A673 (cell line): ENCODE results near the gene UQCRC2. TPM values are rescaled to one million over a fixed set of nuclear protein-coding genes. Genes with fewer than 3 reads are reported as not detected.

Experiments used
- BruUV-seq: library from RNA; stranded (reverse); fragments of 400-500 nt; replicated peaks from 2 replicates; lab custom pipeline; 2021; lab: Mats Ljungman, UMichigan
- CTCF ChIA-PET: fragments of 300-600 bp; sonication (Branson Sonifier 250); formaldehyde crosslinking; loops from one replicate; lab custom pipeline; 2022; ENCODE audit warnings: antibody characterized with exemption; lab: Charles Lee
- POLR2A ChIA-PET: fragments of 300-600 bp; sonication (Branson Sonifier 250); formaldehyde crosslinking; loops from one replicate; lab custom pipeline; 2022; ENCODE audit warnings: antibody characterized with exemption; ENCODE audit not compliant: low non-redundant PET; lab: Charles Lee
- DNase-seq: peaks from one replicate; pipeline ENCODE4 v3.0.0-alpha.2; 2015; ENCODE audit warnings: low spot score
- H3K27ac ChIP-seq: fragments of 200-600 bp; sonication (generic); 2 replicates; pipeline ENCODE4 v1.5.1; 2016; ENCODE audit warnings: mixed run types, low read depth, mild to moderate bottlenecking, mixed read lengths, antibody characterized with exemption, low read length; ENCODE audit not compliant: poor library complexity, severe bottlenecking
- H3K27me3 ChIP-seq: fragments of 200-600 bp; sonication (generic); replicated peaks from 2 replicates; pipeline ENCODE4 v1.6.1; 2017; ENCODE audit warnings: mixed run types, low read depth, mild to moderate bottlenecking, mixed read lengths, antibody characterized with exemption, low read length; ENCODE audit not compliant: insufficient read depth, poor library complexity
- H3K36me3 ChIP-seq: fragments of 200-600 bp; sonication (generic); 2 replicates; pipeline ENCODE4 v1.6.1; 2016; ENCODE audit warnings: mixed run types, mild to moderate bottlenecking, mixed read lengths, antibody characterized with exemption, low read length; ENCODE audit not compliant: insufficient read depth, poor library complexity, severe bottlenecking
- H3K4me1 ChIP-seq: fragments of 200-600 bp; sonication (generic); 2 replicates; pipeline ENCODE4 v1.6.1; 2017; ENCODE audit warnings: mixed run types, mild to moderate bottlenecking, mixed read lengths, antibody characterized with exemption, low read length; ENCODE audit not compliant: insufficient read depth, poor library complexity, severe bottlenecking
- H3K4me3 ChIP-seq: fragments of 200-600 bp; sonication (generic); 2 replicates; pipeline ENCODE4 v1.5.1; 2016; ENCODE audit warnings: low read depth, mixed run types, mild to moderate bottlenecking, mixed read lengths, low read length; ENCODE audit not compliant: poor library complexity, severe bottlenecking
- H3K9me3 ChIP-seq: fragments of 200-600 bp; sonication (generic); 2 replicates; pipeline ENCODE4 v1.6.1; 2016; ENCODE audit warnings: mixed run types, low read depth, mild to moderate bottlenecking, mixed read lengths, antibody characterized with exemption, low read length; ENCODE audit not compliant: poor library complexity, severe bottlenecking
- CTCF ChIP-seq: fragments of 300-800, 200-600 bp; sonication (generic); conservative IDR thresholded peaks from 2 replicates; pipeline ENCODE4 v1.5.1; 2017; ENCODE audit warnings: low read depth, mild to moderate bottlenecking, antibody characterized with exemption, low read length, moderate library complexity, mixed read lengths
- EZH2 ChIP-seq: fragments of 200-600 bp; sonication (generic); IDR thresholded peaks from 2 replicates; pipeline ENCODE4 v1.6.1; 2017; ENCODE audit warnings: borderline replicate concordance, low read depth, mild to moderate bottlenecking, mixed read lengths, antibody characterized with exemption, low read length; ENCODE audit not compliant: poor library complexity, severe bottlenecking
- intact Hi-C: fragments of 100-400 bp; cut with micrococcal nuclease; formaldehyde crosslinking; loops from one replicate; pipeline ENCODE4 v1.10.0; 2022; ENCODE audit not compliant: unreplicated experiment
- total RNA-seq: library from RNA; stranded (reverse); gene quantifications from 2 replicates; pipeline ENCODE4 v1.2.3, GENCODE V29; 2021

The UQCRC2 gene
- total RNA-seq, 1 experiment from 2014 or later: 311 TPM

- no peak for DNase-seq
- no peaks in the 10 kb centered on the region for H3K36me3 ChIP-seq
- no peak overlapping the region for H3K27ac ChIP-seq
- intact Hi-C loops: no loop called here
- no TSS peak for BruUV-seq
- CTCF ChIA-PET: no interaction called here
- TF ChIP-seq EZH2 (no peak), CTCF (no peak)
- H3K9me3 ChIP-seq: no peaks in the 10 kb centered on the region
- no peaks in the 10 kb centered on the region for H3K4me1 ChIP-seq
- POLR2A ChIA-PET: no interaction called here
- no peak overlapping the region for H3K4me3 ChIP-seq
- peaks cover 13% of the 10 kb centered on the region for H3K27me3 ChIP-seq
Observed at GRCh38 chr16:21937336-21937829, 15.8 kb upstream of the UQCRC2 start.

- Histone ChIP-seq H3K36me3 (no peaks in the 10 kb centered on the region), H3K4me3 (no peak overlapping the region), H3K27me3 (peaks cover 13% of the 10 kb centered on the region), H3K4me1 (no peaks in the 10 kb centered on the region), H3K9me3 (no peaks in the 10 kb centered on the region), H3K27ac (no peak overlapping the region)
- TF ChIP-seq CTCF (no peak), EZH2 (no peak)
- ChIA-PET CTCF (no interaction called here), POLR2A (no interaction called here)
- intact Hi-C loops: no loop called here
- DNase-seq: no peak
- BruUV-seq: no TSS peak
Observed at GRCh38 chr16:21940570-21940969, 12.6 kb upstream of the UQCRC2 start.

- no peak for TF ChIP-seq EZH2
- TF ChIP-seq CTCF: no peak
- Histone ChIP-seq H3K4me1 (no peaks in the 10 kb centered on the region), H3K27me3 (peaks cover 2% of the 10 kb centered on the region), H3K27ac (no peak overlapping the region), H3K36me3 (no peaks in the 10 kb centered on the region), H3K4me3 (no peak overlapping the region), H3K9me3 (no peaks in the 10 kb centered on the region)
- ChIA-PET CTCF (no interaction called here), POLR2A (no interaction called here)
- BruUV-seq: no TSS peak
- no peak for DNase-seq
- intact Hi-C loops: no loop called here
Observed at GRCh38 chr16:21943571-21943970, 9.6 kb upstream of the UQCRC2 start.
